GM06990 (cell line): ENCODE measurements around the gene ZNF398.

Experiments
- DNase-seq: peaks from one replicate; pipeline ENCODE4 v3.0.0-alpha.2; 2011; ENCODE audit not compliant: insufficient read length; ENCODE audit errors: extremely low read depth
- H3K27me3 ChIP-seq: replicated peaks from 2 replicates; pipeline ENCODE4 v1.6.0; 2011; ENCODE audit warnings: low read length; ENCODE audit not compliant: control insufficient read depth, insufficient read depth
- H3K36me3 ChIP-seq: 2 replicates; pipeline ENCODE4 v1.5.1; 2011; ENCODE audit warnings: low read length; ENCODE audit not compliant: control insufficient read depth, insufficient read depth
- H3K4me3 ChIP-seq: replicated peaks from 2 replicates; pipeline ENCODE4 v1.5.1; 2011; ENCODE audit warnings: low read depth, mild to moderate bottlenecking, control low read depth, low read length
- CTCF ChIP-seq: IDR thresholded peaks from 2 replicates; pipeline ENCODE4 v1.5.1; 2011; ENCODE audit warnings: low read length, control low read depth, mild to moderate bottlenecking, inconsistent platforms; ENCODE audit not compliant: insufficient read depth, poor library complexity, severe bottlenecking

The ZNF398 gene

DNA sequence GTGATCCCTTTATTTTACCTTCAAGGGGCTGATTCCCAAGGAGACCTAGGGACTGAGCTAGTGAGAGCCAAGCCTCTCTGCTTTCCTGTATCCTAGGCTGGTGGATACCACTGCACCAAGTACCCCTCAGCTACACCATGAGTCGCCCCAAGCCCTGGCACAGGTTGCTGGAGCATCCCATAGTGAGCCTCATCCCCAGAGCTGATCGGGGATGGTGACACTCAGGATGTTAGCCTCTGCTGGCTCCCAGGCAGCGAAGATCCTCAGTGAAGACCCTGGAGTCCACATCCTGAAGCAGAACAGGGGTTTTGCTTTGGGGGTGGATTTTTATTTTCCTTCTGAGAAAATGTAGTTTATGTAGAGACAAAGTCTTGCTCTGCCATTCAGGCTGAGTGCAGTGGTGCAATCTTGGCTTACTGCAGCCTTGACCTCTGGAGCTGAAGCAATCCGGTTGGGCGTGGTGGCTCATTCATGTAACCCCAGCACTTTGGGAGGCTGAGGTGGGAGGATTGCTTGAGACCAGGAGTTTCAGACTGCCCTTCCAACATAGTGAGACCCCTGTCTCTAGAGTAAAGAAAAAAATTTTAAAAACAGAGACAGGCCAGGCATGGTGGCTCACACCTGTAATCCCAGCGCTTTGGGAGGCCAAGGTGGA is 79.7 kb downstream of the ZNF398 start:
- H3K27me3 ChIP-seq, result no peaks in the 10 kb centered on the region
- no peak for TF ChIP-seq CTCF

DNA sequence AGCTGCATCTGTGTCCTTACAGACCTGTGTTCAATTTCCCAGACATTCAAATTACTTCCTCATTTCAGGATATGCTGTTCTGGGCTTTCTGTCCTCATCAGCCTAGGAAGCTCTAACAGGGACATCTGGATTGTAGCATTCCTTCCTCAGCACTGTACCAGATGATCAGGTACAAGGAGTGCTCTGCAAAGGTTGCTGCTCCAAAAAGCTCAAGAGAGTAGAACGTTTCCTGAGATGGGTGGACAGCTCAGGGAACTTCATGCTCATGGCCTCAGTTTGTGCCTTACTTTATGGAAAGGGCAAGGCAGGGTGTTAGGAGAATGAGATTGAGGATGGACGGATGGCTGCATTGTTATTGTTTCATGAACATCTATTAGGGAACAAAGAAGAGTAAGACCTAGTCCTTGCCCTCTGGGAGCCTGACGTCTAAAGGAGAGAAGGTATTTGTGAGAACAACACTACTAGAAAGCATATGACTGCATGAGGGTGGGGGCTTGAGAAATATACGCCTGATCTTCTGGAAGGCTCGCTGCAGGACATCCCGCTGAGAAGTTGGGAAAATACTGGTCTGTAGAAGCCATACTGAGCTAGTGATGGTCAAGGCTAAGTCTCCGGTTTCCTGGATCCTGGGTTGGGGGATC is 81.7 kb downstream of the ZNF398 start:
- H3K27me3 ChIP-seq, result no peaks in the 10 kb centered on the region
- H3K36me3 ChIP-seq, result peaks cover 5% of the 10 kb centered on the region
- no peak for DNase-seq
- no peak overlapping the region for H3K4me3 ChIP-seq
- TF ChIP-seq CTCF, result no peak

More for the DNA sequence above, 79.7 kb downstream of the ZNF398 start:
- peaks cover 5% of the 10 kb centered on the region for H3K36me3 ChIP-seq
- no peak overlapping the region for H3K4me3 ChIP-seq
- no peak for DNase-seq

DNA sequence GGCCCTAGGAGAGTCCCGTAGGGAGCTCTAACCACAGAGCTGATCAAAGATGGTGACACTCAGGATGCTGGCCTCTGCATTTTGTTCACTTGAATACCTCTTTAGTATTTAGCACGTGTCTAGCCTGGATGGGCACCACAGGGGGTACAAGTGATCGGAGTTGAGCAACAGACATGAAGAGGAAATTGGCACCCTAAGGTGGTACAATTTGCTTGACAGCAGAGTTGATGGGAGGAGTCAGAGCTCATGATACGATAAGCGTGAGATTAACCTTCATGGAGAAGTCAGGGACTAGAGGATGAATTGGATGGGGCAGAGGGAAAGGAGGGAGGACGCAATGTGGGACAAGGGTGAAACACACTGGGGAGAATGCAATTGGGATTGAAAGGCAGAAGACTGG is 82.3 kb downstream of the ZNF398 start:
- no peak for DNase-seq
- H3K36me3 ChIP-seq, result peaks cover 3% of the 10 kb centered on the region
- H3K27me3 ChIP-seq, result no peaks in the 10 kb centered on the region
- no peak overlapping the region for H3K4me3 ChIP-seq
- TF ChIP-seq CTCF, result no peak

- TF ChIP-seq CTCF, result no peak
- Histone ChIP-seq H3K27me3 (no peaks in the 10 kb centered on the region), H3K4me3 (no peak overlapping the region), H3K36me3 (no peaks in the 10 kb centered on the region)
- no peak for DNase-seq
Observed at GRCh38 chr7:149232362-149232761, 85.1 kb downstream of the ZNF398 start.
